Ovary (tissue), 3 donors: ENCODE results near the gene NPAS3.

ENCODE experiments used
- CTCF ChIP-seq, 3 donors: fragments of 450-650 bp in 2 of 3; fragments of 200-600 bp in 1 of 3; IDR thresholded peaks; one replicate each; pipeline versions ENCODE4 v1.5.1 to v1.8.0; 2016 to 2022; ENCODE audit warnings: antibody characterized with exemption in 3 of 3, mild to moderate bottlenecking in 1 of 3
- EP300 ChIP-seq: sonication (generic); formaldehyde crosslinking; IDR thresholded peaks from one replicate; pipeline ENCODE4 v1.6.1; 2017; ENCODE audit warnings: antibody characterized with exemption
- POLR2A ChIP-seq: fragments of 450-650 bp; IDR thresholded peaks from one replicate; pipeline ENCODE4 v1.6.1; 2017; ENCODE audit warnings: antibody characterized with exemption, mild to moderate bottlenecking, moderate library complexity
- donor health status: DM: no; HTN: no; CAD: no.

GRCh38 chr14:32938719-32939253, at the start of gene NPAS3:
- TF ChIP-seq CTCF (IDR thresholded peaks at IDR 0.05): no peak
- no peak for TF ChIP-seq POLR2A
- no peak for TF ChIP-seq EP300
